Measurements from ENCODE around the gene FIGLA.

GRCh38 chr2:70807828-70808118, 17.3 kb upstream of the FIGLA start:
- TF ChIP-seq CTCF (IDR thresholded peaks at IDR 0.05) (no peak), USF2 (IDR thresholded peaks at IDR 0.05; ENCODE audit: borderline replicate concordance, low read depth, low read length) (no peak), EP300 (IDR thresholded peaks at IDR 0.05; ENCODE audit: borderline replicate concordance in 1 of 2, low read depth in 1 of 2, low read length in 1 of 2) (no peak), JUND (IDR thresholded peaks at IDR 0.05) (no peak), TCF12 (IDR thresholded peaks at IDR 0.05) (no peak), MAX (IDR thresholded peaks at IDR 0.05; ENCODE audit: low read depth) (no peak), YY1 (IDR thresholded peaks at IDR 0.05; ENCODE audit: low read depth) (no peak), PBX3 (IDR thresholded peaks at IDR 0.05) (no peak), GABPA (IDR thresholded peaks at IDR 0.05; ENCODE audit: low read depth) (no peak), TAF1 (IDR thresholded peaks at IDR 0.05; ENCODE audit: borderline replicate concordance, low read depth, low read length) (no peak), TEAD4 (IDR thresholded peaks at IDR 0.05; ENCODE audit: borderline replicate concordance, insufficient read depth) (no peak)

Data from SK-N-SH (cell line).